IPS DF 4.7 (cell line): Measurements from ENCODE around the gene PLA2G10.
"Not testable (repeated sequence)": the region's sequence is repeated elsewhere in the genome, so short reads cannot be mapped to it uniquely, and the experiment has no call there.

ENCODE experiments used
- DNase-seq: peaks from one replicate; pipeline ENCODE4 v3.0.0-alpha.2; 2013; ENCODE audit warnings: low spot score; ENCODE audit errors: extremely low read depth

PLA2G10 gene

GRCh38 chr16:14694129-14694528, at the start of gene PLA2G10:
TSS of gene PLA2G10 (minus strand) at chr16:14694308. CDS start at chr16:14694229, 79 bp downstream.
- not testable (repeated sequence) for DNase-seq

- not testable (repeated sequence) for DNase-seq
These were observed 48.4 kb upstream of the PLA2G10 start, which contains the start of gene NPIPA2 for GRCh38 chr16:14742273-14743128. TSS of gene NPIPA2 (plus strand) at chr16:14742533. CDS start at chr16:14748066, 5,533 bp downstream.

GRCh38 chr16:14741794-14742193, 47.7 kb upstream of the PLA2G10 start:
- not testable (repeated sequence) for DNase-seq

- DNase-seq, result not testable (repeated sequence)
These were observed 46.8 kb upstream of the PLA2G10 start for GRCh38 chr16:14740832-14741385.

- not testable (repeated sequence) for DNase-seq
These were observed 39.1 kb upstream of the PLA2G10 start for GRCh38 chr16:14733233-14733632.

GRCh38 chr16:14703156-14704011, 9.3 kb upstream of the PLA2G10 start, which contains the start of gene NPIPA3:
TSS of gene NPIPA3 (plus strand) at chr16:14703411. CDS start at chr16:14708944, 5,533 bp downstream.
- not testable (repeated sequence) for DNase-seq

- not testable (repeated sequence) for DNase-seq
These were observed 8.6 kb upstream of the PLA2G10 start for GRCh38 chr16:14702672-14703071.

- not testable (repeated sequence) for DNase-seq
These were observed 7.8 kb upstream of the PLA2G10 start for GRCh38 chr16:14701859-14702258.

- not testable (repeated sequence) for DNase-seq
These were observed 8.0 kb downstream of the PLA2G10 start for GRCh38 chr16:14685870-14686793.

- DNase-seq, result no peak
These were observed 12.0 kb downstream of the PLA2G10 start for GRCh38 chr16:14682121-14682520.

- no peak for DNase-seq
These were observed 13.0 kb downstream of the PLA2G10 start for GRCh38 chr16:14681115-14681514.

GRCh38 chr16:14680396-14680795, 13.7 kb downstream of the PLA2G10 start:
- not testable (repeated sequence) for DNase-seq

GRCh38 chr16:14678748-14679497, 15.2 kb downstream of the PLA2G10 start:
- DNase-seq, result no peak

GRCh38 chr16:14677627-14678026, 16.5 kb downstream of the PLA2G10 start:
- DNase-seq, result no peak

GRCh38 chr16:14676633-14677032, 17.5 kb downstream of the PLA2G10 start:
- DNase-seq, result no peak

GRCh38 chr16:14672403-14672971, 21.6 kb downstream of the PLA2G10 start:
- no peak for DNase-seq

GRCh38 chr16:14669776-14670175, 24.3 kb downstream of the PLA2G10 start:
- DNase-seq, result no peak

GRCh38 chr16:14668556-14669223, 25.4 kb downstream of the PLA2G10 start:
- DNase-seq, result no peak
